ENCODE measurements around the gene PLCL2. TPM values are rescaled to one million over a fixed set of nuclear protein-coding genes. Genes with fewer than 3 reads are reported as not detected.
"Not testable (repeated sequence)": the region's sequence is repeated elsewhere in the genome, so short reads cannot be mapped to it uniquely, and the experiment has no call there.

The PLCL2 gene
- total RNA-seq, 1 donor from 2014 or later = 72.9 TPM

DNA sequence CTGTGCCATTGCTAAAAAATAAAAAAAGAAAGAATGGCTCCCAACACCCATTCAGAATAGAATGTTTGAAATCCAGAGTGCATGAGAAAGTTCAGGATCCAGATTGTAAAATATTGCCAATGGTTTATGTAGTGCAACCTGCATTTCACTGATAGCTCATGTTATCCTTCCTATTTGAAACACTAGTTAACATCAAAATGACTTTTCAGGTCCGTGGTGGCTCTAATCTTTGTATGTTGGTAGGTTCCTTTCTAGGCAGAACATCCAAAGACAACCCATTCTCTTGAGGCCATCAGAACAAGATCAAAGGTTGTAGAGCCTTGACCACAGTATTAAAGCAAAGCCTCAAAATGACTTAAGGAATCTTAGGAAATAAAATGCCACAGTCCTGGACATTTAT is 51.0 kb downstream of the PLCL2 start:
- ATAC-seq (no peak), DNase-seq (ENCODE audit: missing footprints) (no peak)
- intact Hi-C loops (cut with DNase I) = no loop called here

GRCh38 chr3:16936233-16936632 is 51.5 kb downstream of the PLCL2 start:
- intact Hi-C loops (cut with DNase I) = no loop called here
- ATAC-seq (no peak), DNase-seq (ENCODE audit: missing footprints) (no peak)

DNA sequence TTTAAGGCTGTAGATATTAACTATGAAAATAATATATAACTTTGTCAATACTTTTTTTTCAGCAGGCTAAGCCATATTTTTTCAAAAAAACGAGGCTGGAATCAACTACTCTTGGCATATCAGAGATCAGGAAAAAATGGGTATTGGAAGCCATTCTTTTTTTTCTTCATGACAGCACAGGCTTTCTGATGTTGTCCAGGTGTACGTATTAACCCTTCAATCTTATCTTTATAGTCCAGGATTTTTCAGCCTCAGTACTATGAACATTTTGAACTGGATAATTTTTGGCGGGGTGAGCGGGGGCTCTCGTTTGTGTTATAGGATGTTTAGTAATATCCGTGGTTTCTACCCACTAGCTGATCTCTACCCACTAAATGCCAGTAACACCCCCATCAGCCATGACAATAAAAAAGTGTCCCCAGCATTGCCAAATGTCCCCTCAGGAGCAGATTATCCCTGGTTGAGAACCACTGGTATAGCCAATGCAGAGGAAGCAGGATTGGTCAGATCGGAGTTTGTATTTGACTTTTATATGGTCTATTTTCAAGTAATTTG is 52.0 kb downstream of the PLCL2 start:
- DNase-seq (ENCODE audit: missing footprints) = no peak
- intact Hi-C loops (cut with DNase I) = no loop called here
- no peak for ATAC-seq

GRCh38 chr3:16937326-16937845 is 52.6 kb downstream of the PLCL2 start:
- DNase-seq (ENCODE audit: missing footprints) = no peak
- ATAC-seq = no peak
- intact Hi-C loops (cut with DNase I) = no loop called here

- DNase-seq (ENCODE audit: missing footprints) (no peak), ATAC-seq (no peak)
- intact Hi-C loops (cut with DNase I) = loop anchor here (5.0 kb wide), 1 partner anchor 34 kb away; no protein-coding TSS in a partner anchor
Observed at GRCh38 chr3:16940769-16941700, 56.3 kb downstream of the PLCL2 start.

DNA sequence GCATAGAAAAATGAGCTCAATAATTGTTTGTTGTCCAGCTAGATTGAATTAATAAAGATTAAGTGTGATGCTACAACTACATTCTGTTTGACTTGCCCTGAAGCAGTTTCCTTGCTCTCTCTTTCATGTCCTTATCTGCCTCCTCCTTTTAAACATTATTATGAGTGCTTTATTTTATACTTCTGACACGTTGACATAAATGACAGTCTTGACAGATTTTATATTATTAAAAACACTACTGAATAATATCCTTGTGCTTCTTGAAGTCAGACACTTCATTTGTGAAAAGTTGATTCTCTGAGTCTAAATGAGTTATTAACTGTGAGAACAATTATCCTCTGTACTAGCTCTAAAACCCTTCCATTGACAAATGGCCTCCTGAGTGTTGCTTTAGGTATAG is 58.2 kb downstream of the PLCL2 start:
- no peak for DNase-seq (ENCODE audit: missing footprints)
- ATAC-seq = no peak
- intact Hi-C loops (cut with DNase I) = loop anchor here (5.0 kb wide), 1 partner anchor 36 kb away; no protein-coding TSS in a partner anchor

- intact Hi-C loops (cut with DNase I) = loop anchor here (5.0 kb wide), 1 partner anchor 37 kb away; no protein-coding TSS in a partner anchor
- DNase-seq (ENCODE audit: missing footprints) (no peak), ATAC-seq (no peak)
Observed at GRCh38 chr3:16943857-16944256, 59.1 kb downstream of the PLCL2 start.

DNA sequence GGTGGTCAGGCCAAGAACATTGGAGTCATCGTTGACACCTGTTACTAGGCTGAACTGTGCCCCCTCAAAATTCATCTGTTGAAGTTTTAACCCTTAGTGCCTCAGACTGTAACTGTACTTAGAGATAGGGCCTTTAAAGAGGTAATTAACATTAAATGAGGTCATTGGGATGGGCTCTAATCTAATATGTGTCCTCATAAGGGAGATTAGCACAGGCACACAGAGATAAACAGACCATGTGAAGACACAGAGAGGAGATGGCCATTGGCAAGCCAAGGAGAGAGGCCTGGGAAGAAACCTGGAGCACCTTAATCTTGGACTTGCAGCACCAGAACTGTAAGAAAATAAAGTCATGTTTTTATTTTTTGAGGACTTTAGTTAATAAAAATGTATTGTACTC is 59.6 kb downstream of the PLCL2 start:
- ATAC-seq = no peak
- intact Hi-C loops (cut with DNase I) = loop anchor here (5.0 kb wide), 1 partner anchor 37 kb away; no protein-coding TSS in a partner anchor
- no peak for DNase-seq (ENCODE audit: missing footprints)

DNA sequence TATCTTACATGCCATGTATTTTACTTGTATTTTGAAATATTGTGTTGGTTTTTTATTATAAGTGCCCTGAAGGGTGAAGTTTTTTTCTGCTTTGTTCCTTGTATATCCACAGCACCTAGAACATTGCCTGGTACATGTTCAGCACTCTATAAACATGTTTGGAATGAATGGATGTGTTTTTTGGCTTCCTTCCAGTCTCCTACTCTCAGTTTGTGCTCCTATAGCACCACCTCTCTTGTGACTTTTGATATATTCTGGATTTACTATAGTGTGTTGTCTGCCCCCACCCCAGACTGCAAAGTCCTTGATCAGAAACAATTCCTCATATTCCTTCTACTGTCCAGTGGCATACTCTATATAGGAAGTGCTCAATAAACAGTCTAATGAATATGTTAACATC is 60.6 kb downstream of the PLCL2 start:
- DNase-seq (ENCODE audit: missing footprints) = no peak
- intact Hi-C loops (cut with DNase I) = no loop called here

DNA sequence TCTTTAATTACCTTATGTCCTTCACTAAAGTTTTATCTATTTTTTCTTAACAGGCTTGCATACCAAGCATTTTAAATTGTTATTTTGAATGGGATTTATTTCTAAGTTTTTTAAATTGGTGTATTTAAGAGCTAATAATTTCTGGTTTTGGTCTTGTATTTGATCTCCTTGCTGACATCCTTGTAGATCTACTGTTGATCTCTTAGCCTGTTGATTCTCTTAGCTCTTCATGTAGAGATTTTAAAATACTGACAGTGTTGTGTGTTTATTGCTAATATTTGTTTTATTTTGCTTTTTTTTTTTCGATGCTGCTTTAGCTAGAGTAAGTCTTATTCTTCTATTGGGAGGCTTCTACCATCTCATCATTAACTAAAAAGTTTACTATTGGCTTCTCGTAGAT is 65.5 kb downstream of the PLCL2 start:
- intact Hi-C loops (cut with DNase I) = no loop called here
- ATAC-seq = no peak

More for the DNA sequence above, 60.6 kb downstream of the PLCL2 start:
- no peak for ATAC-seq

DNA sequence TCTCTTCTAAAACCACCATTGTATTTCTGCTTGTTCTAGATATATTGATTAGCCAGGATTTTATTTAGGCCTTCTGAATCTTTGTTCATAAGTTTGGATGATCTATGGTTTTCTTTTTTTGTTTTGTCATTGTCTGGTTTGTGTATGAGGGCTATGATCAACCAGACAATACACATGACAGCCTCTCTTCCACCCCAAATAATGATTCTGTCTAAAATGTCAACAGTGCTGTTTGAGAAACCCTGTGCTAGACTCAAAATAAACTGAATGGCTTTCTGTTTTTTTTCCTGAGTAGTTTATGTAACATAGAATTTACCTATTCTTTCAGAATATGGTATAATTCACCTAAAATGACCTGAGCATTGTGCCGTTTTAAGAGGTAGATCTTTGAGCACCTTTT is 66.1 kb downstream of the PLCL2 start:
- no peak for ATAC-seq
- intact Hi-C loops (cut with DNase I) = no loop called here
- DNase-seq (ENCODE audit: missing footprints) = no peak

More for the DNA sequence above, 65.5 kb downstream of the PLCL2 start:
- DNase-seq (ENCODE audit: missing footprints) = no peak

- ATAC-seq; intact Hi-C loops (cut with DNase I); DNase-seq (ENCODE audit: missing footprints): not testable (repeated sequence)
Observed at GRCh38 chr3:16957852-16958251, 73.1 kb downstream of the PLCL2 start.

DNA sequence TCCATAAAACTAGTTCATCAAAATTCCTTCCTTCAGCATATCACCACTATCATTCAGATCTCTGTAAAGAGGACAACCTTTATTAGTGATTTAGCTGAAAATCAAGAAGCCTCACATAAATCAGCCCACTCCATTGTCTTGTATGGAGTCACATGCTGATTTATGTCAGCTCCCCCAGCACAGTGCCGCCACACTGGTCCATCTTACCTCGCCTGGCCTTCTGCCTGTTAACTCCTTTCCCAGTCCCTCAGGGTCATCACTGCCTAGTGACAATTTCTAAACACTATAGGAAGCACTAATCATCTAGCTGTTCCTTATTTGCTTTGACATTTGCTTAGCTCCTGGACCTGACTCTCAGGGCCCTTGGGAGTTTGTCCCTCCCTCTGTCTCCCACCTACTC is 75.4 kb downstream of the PLCL2 start:
- intact Hi-C loops (cut with DNase I) = no loop called here
- no peak for DNase-seq (ENCODE audit: missing footprints)
- ATAC-seq = no peak

- intact Hi-C loops (cut with DNase I) = no loop called here
- no peak for ATAC-seq
- DNase-seq (ENCODE audit: missing footprints) = no peak
Observed at GRCh38 chr3:16961621-16962205, 77.0 kb downstream of the PLCL2 start.

DNA sequence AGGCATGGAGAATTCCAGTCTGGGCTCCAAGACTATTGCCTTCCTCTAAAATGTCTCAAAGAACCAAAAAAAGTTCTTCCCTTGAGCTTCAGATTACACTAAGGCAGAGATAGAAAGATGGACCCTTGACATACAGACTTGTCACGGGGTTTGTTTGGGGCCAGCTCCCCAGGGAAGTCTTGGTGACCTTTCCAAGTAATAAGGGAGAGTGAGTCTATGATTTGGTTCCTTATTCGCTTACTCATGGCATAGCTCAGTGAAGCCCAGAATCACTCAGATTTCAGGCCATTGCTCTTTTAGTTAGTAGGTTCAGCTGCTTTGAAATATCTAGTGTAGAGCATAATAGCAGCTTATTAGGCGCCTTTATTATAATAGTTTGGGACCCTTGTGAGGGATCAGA is 90.3 kb downstream of the PLCL2 start:
- ATAC-seq = no peak
- intact Hi-C loops (cut with DNase I) = no loop called here
- DNase-seq (ENCODE audit: missing footprints) = no peak

- ATAC-seq (peak; percentile 59), DNase-seq (ENCODE audit: missing footprints) (no peak)
- intact Hi-C loops (cut with DNase I) = no loop called here
Observed at GRCh38 chr3:16978234-16978920, 93.6 kb downstream of the PLCL2 start.

DNA sequence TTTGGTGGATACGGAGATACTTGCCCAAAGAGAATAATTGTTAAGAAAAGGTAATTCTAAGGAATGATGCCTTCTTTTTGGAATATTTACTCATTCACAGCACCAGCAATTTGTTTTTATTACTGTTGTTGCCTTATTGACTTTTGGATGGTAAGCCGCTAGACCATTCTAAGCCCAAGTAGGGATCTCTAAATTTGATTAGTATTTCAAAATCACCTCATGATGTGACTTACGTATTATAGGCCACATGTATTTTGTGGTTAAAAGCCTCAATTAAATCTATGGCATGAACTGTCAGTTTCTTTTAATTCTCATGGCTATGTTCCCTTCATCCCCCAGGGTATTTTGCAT is 94.1 kb downstream of the PLCL2 start:
- ATAC-seq = no peak
- intact Hi-C loops (cut with DNase I) = no loop called here
- no peak for DNase-seq (ENCODE audit: missing footprints)

GRCh38 chr3:16979769-16980515 is 95.2 kb downstream of the PLCL2 start:
- ATAC-seq; DNase-seq (ENCODE audit: missing footprints); intact Hi-C loops (cut with DNase I): not testable (repeated sequence)

Measured in Right ventricle myocardium inferior (tissue), 1 donor.